Activated T-helper 17 cell treated with anti-CD3 and anti-CD28 coated beads, Interleukin-2, amount 50 U/mL, for 72 hours (primary cell): ENCODE measurements around the gene GJC2. TPM values are rescaled to one million over a fixed set of nuclear protein-coding genes. Genes with fewer than 3 reads are reported as not detected.

ENCODE experiments used
- ATAC-seq: fragments of 150-1000 bp; cut with Tn5 transposase; replicated peaks from 2 replicates; pipeline ENCODE4 v1.10.0; 2021; ENCODE audit warnings: mild to moderate bottlenecking, moderate library complexity
- H3K27ac Mint-ChIP-seq: one replicate; pipeline ENCODE4 v1.8.0; 2022; ENCODE audit warnings: mixed read lengths
- H3K27me3 Mint-ChIP-seq: one replicate; pipeline ENCODE4 v1.8.0; 2022; ENCODE audit warnings: mixed read lengths
- H3K36me3 Mint-ChIP-seq: one replicate; pipeline ENCODE4 v1.8.0; 2022; ENCODE audit warnings: low read depth, mild to moderate bottlenecking, mixed read lengths
- H3K4me1 Mint-ChIP-seq: one replicate; pipeline ENCODE4 v1.8.0; 2022; ENCODE audit warnings: mixed read lengths
- H3K4me3 Mint-ChIP-seq: one replicate; pipeline ENCODE4 v1.8.0; 2022; ENCODE audit warnings: mild to moderate bottlenecking, mixed read lengths
- H3K9me3 Mint-ChIP-seq: one replicate; pipeline ENCODE4 v1.8.0; 2022; ENCODE audit warnings: mixed read lengths
- total RNA-seq, 2 donors: library from RNA; stranded (reverse); gene quantifications; one replicate each; pipeline ENCODE4 v1.2.3, GENCODE V29; 2022

The GJC2 gene
- total RNA-seq, 2 donors from 2014 or later, result 0.43 to 0.61 TPM

GRCh38 chr1:228154670-228155571, 5.2 kb downstream of the GJC2 start:
- Mint-ChIP-seq H3K4me1 (peaks cover 7% of the 10 kb centered on the region), H3K4me3 (peak overlapping the region; percentile 44), H3K36me3 (no peaks in the 10 kb centered on the region), H3K27ac (peak overlapping the region; percentile 66), H3K9me3 (no peaks in the 10 kb centered on the region), H3K27me3 (no peaks in the 10 kb centered on the region)
- ATAC-seq, result peak; percentile 87

- Mint-ChIP-seq H3K9me3 (no peaks in the 10 kb centered on the region), H3K4me3 (no peak overlapping the region), H3K27ac (no peak overlapping the region), H3K36me3 (no peaks in the 10 kb centered on the region), H3K27me3 (no peaks in the 10 kb centered on the region), H3K4me1 (peaks cover 7% of the 10 kb centered on the region)
- no peak for ATAC-seq
These were observed 6.1 kb downstream of the GJC2 start for GRCh38 chr1:228155596-228156514.

GRCh38 chr1:228156515-228156881, 6.8 kb downstream of the GJC2 start:
- Mint-ChIP-seq H3K27me3 (no peaks in the 10 kb centered on the region), H3K4me3 (no peak overlapping the region), H3K36me3 (no peaks in the 10 kb centered on the region), H3K9me3 (no peaks in the 10 kb centered on the region), H3K27ac (no peak overlapping the region), H3K4me1 (peaks cover 7% of the 10 kb centered on the region)
- no peak for ATAC-seq

- no peaks in the 10 kb centered on the region for H3K27me3 Mint-ChIP-seq
- H3K4me3 Mint-ChIP-seq, result no peak overlapping the region
- H3K27ac Mint-ChIP-seq, result no peak overlapping the region
- H3K4me1 Mint-ChIP-seq, result peaks cover 7% of the 10 kb centered on the region
- ATAC-seq, result no peak
- H3K36me3 Mint-ChIP-seq, result no peaks in the 10 kb centered on the region
- no peaks in the 10 kb centered on the region for H3K9me3 Mint-ChIP-seq
These were observed 7.4 kb downstream of the GJC2 start for GRCh38 chr1:228156941-228157728.

- Mint-ChIP-seq H3K4me1 (peaks cover 7% of the 10 kb centered on the region), H3K4me3 (no peak overlapping the region), H3K27me3 (no peaks in the 10 kb centered on the region), H3K9me3 (no peaks in the 10 kb centered on the region), H3K36me3 (no peaks in the 10 kb centered on the region), H3K27ac (no peak overlapping the region)
- ATAC-seq, result no peak
These were observed 8.0 kb downstream of the GJC2 start for GRCh38 chr1:228157729-228158126.

GRCh38 chr1:228158151-228159007, 8.6 kb downstream of the GJC2 start:
- Mint-ChIP-seq H3K36me3 (no peaks in the 10 kb centered on the region), H3K4me1 (peaks cover 7% of the 10 kb centered on the region), H3K4me3 (no peak overlapping the region), H3K9me3 (no peaks in the 10 kb centered on the region), H3K27me3 (no peaks in the 10 kb centered on the region), H3K27ac (no peak overlapping the region)
- ATAC-seq, result no peak

GRCh38 chr1:228159008-228159665, 9.4 kb downstream of the GJC2 start:
- Mint-ChIP-seq H3K9me3 (no peaks in the 10 kb centered on the region), H3K4me1 (peaks cover 9% of the 10 kb centered on the region), H3K36me3 (no peaks in the 10 kb centered on the region), H3K27ac (no peak overlapping the region), H3K27me3 (no peaks in the 10 kb centered on the region), H3K4me3 (no peak overlapping the region)
- no peak for ATAC-seq

GRCh38 chr1:228160201-228160761, 10.6 kb downstream of the GJC2 start:
- no peaks in the 10 kb centered on the region for H3K27me3 Mint-ChIP-seq
- peaks cover 7% of the 10 kb centered on the region for H3K4me1 Mint-ChIP-seq
- no peaks in the 10 kb centered on the region for H3K9me3 Mint-ChIP-seq
- no peak overlapping the region for H3K27ac Mint-ChIP-seq
- no peak overlapping the region for H3K4me3 Mint-ChIP-seq
- peaks cover under 1% of the 10 kb centered on the region for H3K36me3 Mint-ChIP-seq
- ATAC-seq, result no peak

GRCh38 chr1:228161362-228161761, 11.6 kb downstream of the GJC2 start:
- peak overlapping the region; percentile 30 for H3K27ac Mint-ChIP-seq
- no peaks in the 10 kb centered on the region for H3K9me3 Mint-ChIP-seq
- peaks cover 7% of the 10 kb centered on the region for H3K4me1 Mint-ChIP-seq
- ATAC-seq, result no peak
- peaks cover 10% of the 10 kb centered on the region for H3K36me3 Mint-ChIP-seq
- no peaks in the 10 kb centered on the region for H3K27me3 Mint-ChIP-seq
- H3K4me3 Mint-ChIP-seq, result no peak overlapping the region

- no peak for ATAC-seq
- H3K9me3 Mint-ChIP-seq, result no peaks in the 10 kb centered on the region
- H3K27ac Mint-ChIP-seq, result peak overlapping the region; percentile 30
These were observed 12.1 kb downstream of the GJC2 start for GRCh38 chr1:228161866-228162265.

GRCh38 chr1:228162286-228163006, 12.7 kb downstream of the GJC2 start:
- no peaks in the 10 kb centered on the region for H3K9me3 Mint-ChIP-seq
- H3K27me3 Mint-ChIP-seq, result no peaks in the 10 kb centered on the region
- no peak for ATAC-seq
- peaks cover 10% of the 10 kb centered on the region for H3K36me3 Mint-ChIP-seq
- H3K4me1 Mint-ChIP-seq, result peaks cover 7% of the 10 kb centered on the region
- no peak overlapping the region for H3K4me3 Mint-ChIP-seq
- peak overlapping the region; percentile 30 for H3K27ac Mint-ChIP-seq

More at GRCh38 chr1:228161866-228162265, 12.1 kb downstream of the GJC2 start:
- Mint-ChIP-seq H3K36me3 (peaks cover 10% of the 10 kb centered on the region), H3K4me3 (no peak overlapping the region), H3K27me3 (no peaks in the 10 kb centered on the region), H3K4me1 (peaks cover 7% of the 10 kb centered on the region)

GRCh38 chr1:228163007-228163753, 13.4 kb downstream of the GJC2 start:
- H3K36me3 Mint-ChIP-seq, result peaks cover 10% of the 10 kb centered on the region
- no peaks in the 10 kb centered on the region for H3K27me3 Mint-ChIP-seq
- ATAC-seq, result no peak
- no peak overlapping the region for H3K4me3 Mint-ChIP-seq
- no peak overlapping the region for H3K27ac Mint-ChIP-seq
- H3K9me3 Mint-ChIP-seq, result no peaks in the 10 kb centered on the region
- H3K4me1 Mint-ChIP-seq, result peaks cover 7% of the 10 kb centered on the region
